HL-60 (cell line): ENCODE measurements around the gene UNC93A.
"Not testable (repeated sequence)": the region's sequence is repeated elsewhere in the genome, so short reads cannot be mapped to it uniquely, and the experiment has no call there.

ENCODE experiments used
- DNase-seq, 2 experiments: peaks; one replicate each; pipeline ENCODE4 v3.0.0-alpha.2; 2010 to 2020; ENCODE audit warnings: low read depth in 1 of 2, low spot score in 1 of 2
- H3K27ac ChIP-seq: fragments of 250-450 bp; sonication (Bioruptor Pico); replicated peaks from 2 replicates; pipeline ENCODE4 v1.5.1; 2020; ENCODE audit warnings: mild to moderate bottlenecking, moderate library complexity
- H3K27me3 ChIP-seq: fragments of 250-450 bp; sonication (Bioruptor Pico); 2 replicates; pipeline ENCODE4 v1.5.1; 2021; ENCODE audit warnings: mild to moderate bottlenecking, moderate library complexity; ENCODE audit not compliant: insufficient read depth, poor library complexity, severe bottlenecking
- H3K4me3 ChIP-seq: replicated peaks from 2 replicates; pipeline ENCODE4 v1.5.1; 2011; ENCODE audit warnings: mild to moderate bottlenecking, control low read depth, low read length; ENCODE audit not compliant: insufficient read depth
- CTCF ChIP-seq: IDR thresholded peaks from one replicate; pipeline ENCODE4 v1.5.1; 2011; ENCODE audit warnings: low read length, control low read depth, inconsistent platforms; ENCODE audit not compliant: insufficient read depth
- GABPA ChIP-seq: IDR thresholded peaks from 2 replicates; pipeline ENCODE4 v1.6.1; 2012; ENCODE audit warnings: low read depth
- POLR2AphosphoS5 ChIP-seq: IDR thresholded peaks from 2 replicates; pipeline ENCODE4 v1.6.1; 2012; ENCODE audit warnings: low read depth
- REST ChIP-seq: IDR thresholded peaks from 2 replicates; pipeline ENCODE4 v1.6.1; 2012; ENCODE audit warnings: low read depth; ENCODE audit not compliant: insufficient replicate concordance
- SPI1 ChIP-seq: IDR thresholded peaks from 2 replicates; pipeline ENCODE4 v1.6.1; 2012; ENCODE audit warnings: low read depth, mild to moderate bottlenecking, borderline replicate concordance

Gene UNC93A

DNA sequence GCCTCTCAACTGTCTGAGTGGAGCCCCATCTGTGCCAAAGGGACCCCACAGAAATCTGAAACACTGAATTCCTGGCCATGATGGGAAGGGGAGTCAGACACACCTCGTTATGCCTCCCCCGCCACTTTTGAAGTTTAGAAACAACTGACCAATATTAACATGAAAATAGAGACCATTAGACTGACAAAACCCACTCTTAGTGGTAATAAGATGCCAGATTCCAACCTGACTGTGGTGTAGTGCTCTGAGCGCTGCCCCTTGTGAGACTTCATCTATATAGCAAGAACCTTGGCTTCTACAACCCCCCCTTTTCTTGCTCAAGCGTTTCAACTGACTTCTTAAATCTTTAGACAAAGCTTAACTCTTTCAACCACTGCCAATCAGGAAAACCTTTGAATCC lies 46.1 kb upstream of the UNC93A start:
- no peak overlapping the region for H3K27ac ChIP-seq
- no peak for DNase-seq
- TF ChIP-seq REST, result no peak
- TF ChIP-seq CTCF, result no peak
- H3K27me3 ChIP-seq, result peaks cover 6% of the 10 kb centered on the region
- H3K4me3 ChIP-seq, result no peak overlapping the region

DNA sequence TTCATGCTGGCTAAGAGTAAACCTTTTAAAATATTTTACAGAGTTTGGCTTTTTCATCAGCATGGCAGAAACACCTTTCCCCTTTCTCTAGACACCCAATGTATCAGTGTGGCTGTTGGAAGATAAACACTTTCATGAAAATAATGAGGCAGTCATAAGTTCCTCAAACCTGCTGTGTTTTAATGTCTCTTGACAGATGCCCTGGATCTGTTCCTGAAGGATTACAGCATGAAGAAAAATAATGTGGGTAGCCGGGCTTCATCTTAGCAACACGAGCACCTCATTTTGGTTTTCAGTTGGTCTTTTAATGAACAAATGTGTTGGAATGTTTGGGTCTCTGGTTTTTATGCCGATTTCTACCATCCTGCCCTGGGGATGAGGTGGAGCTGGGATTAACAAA lies 45.5 kb upstream of the UNC93A start:
- Histone ChIP-seq H3K4me3 (no peak overlapping the region), H3K27ac (no peak overlapping the region), H3K27me3 (peaks cover 6% of the 10 kb centered on the region)
- DNase-seq, result no peak
- no peak for TF ChIP-seq CTCF
- TF ChIP-seq SPI1, result no peak
- TF ChIP-seq POLR2AphosphoS5, result no peak
- no peak for TF ChIP-seq REST
- no peak for TF ChIP-seq GABPA

GRCh38 chr6:167247814-167248595 lies 43.1 kb upstream of the UNC93A start:
- TF ChIP-seq POLR2AphosphoS5, result no peak
- no peak for TF ChIP-seq REST
- no peak for TF ChIP-seq CTCF
- no peak for DNase-seq
- Histone ChIP-seq H3K27ac (no peak overlapping the region), H3K4me3 (no peak overlapping the region), H3K27me3 (peaks cover 3% of the 10 kb centered on the region)

- not testable (repeated sequence) for H3K27me3 ChIP-seq, DNase-seq, H3K27ac ChIP-seq, H3K4me3 ChIP-seq
These were observed 42.1 kb upstream of the UNC93A start for GRCh38 chr6:167248878-167249455.
